Endothelial cell of umbilical vein (primary cell): Measurements from ENCODE around the gene ADARB2.

Source experiments
- JUN ChIP-seq: IDR thresholded peaks from 2 replicates; pipeline ENCODE4 v1.6.1; 2011; ENCODE audit warnings: borderline replicate concordance, low read depth; ENCODE audit not compliant: insufficient read length, insufficient read depth
- POLR2A ChIP-seq: IDR thresholded peaks from 2 replicates; pipeline ENCODE4 v1.6.1; 2012; ENCODE audit warnings: low read depth, mild to moderate bottlenecking, control low read depth, low read length
- POLR2AphosphoS5 ChIP-seq: IDR thresholded peaks from 2 replicates; pipeline ENCODE4 v1.6.1; 2012; ENCODE audit warnings: low read depth, mild to moderate bottlenecking, control low read depth, low read length, moderate library complexity; ENCODE audit not compliant: insufficient read depth
- TF ChIP-seq, protein P1 (sequence below), 2 donors: IDR thresholded peaks; 1 replicate in 1 of 2; 2 replicates in 1 of 2; pipeline ENCODE4 v1.5.1; 2011; ENCODE audit warnings: low read length in 2 of 2, mild to moderate bottlenecking in 2 of 2, moderate library complexity in 2 of 2, control low read depth in 1 of 2, inconsistent platforms in 1 of 2, low read depth in 1 of 2; ENCODE audit not compliant: insufficient read depth in 1 of 2; ENCODE audit errors: extremely low read depth in 1 of 2

DNA sequence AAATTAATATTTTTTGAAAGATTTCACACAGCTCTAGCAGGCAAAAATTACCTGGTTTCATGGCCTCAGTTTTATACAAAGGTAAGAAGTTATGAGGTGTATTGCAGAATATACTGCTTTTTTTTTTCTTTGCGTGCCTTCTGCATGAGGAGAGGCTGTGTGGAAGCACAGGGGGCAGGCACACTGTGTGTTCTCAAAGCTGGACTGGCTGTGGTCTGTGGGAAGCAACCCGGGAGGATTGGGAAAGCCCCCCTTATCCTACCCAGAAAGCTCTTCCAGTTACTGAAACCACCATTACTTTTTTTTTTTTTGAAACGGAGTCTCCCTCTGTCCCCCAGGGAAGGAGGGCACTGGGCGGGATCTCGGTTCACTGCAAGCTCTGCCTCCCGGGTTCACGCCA, 25.0 kb downstream of the ADARB2 start:
- TF ChIP-seq, protein P1, sequence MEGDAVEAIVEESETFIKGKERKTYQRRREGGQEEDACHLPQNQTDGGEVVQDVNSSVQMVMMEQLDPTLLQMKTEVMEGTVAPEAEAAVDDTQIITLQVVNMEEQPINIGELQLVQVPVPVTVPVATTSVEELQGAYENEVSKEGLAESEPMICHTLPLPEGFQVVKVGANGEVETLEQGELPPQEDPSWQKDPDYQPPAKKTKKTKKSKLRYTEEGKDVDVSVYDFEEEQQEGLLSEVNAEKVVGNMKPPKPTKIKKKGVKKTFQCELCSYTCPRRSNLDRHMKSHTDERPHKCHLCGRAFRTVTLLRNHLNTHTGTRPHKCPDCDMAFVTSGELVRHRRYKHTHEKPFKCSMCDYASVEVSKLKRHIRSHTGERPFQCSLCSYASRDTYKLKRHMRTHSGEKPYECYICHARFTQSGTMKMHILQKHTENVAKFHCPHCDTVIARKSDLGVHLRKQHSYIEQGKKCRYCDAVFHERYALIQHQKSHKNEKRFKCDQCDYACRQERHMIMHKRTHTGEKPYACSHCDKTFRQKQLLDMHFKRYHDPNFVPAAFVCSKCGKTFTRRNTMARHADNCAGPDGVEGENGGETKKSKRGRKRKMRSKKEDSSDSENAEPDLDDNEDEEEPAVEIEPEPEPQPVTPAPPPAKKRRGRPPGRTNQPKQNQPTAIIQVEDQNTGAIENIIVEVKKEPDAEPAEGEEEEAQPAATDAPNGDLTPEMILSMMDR (IDR thresholded peaks at IDR 0.05; ENCODE audit: extremely low read depth in 1 of 2, insufficient read depth in 1 of 2, low read depth in 1 of 2, low read length in 2 of 2): no peak
- no peak for TF ChIP-seq POLR2A
- no peak for TF ChIP-seq JUN
- TF ChIP-seq POLR2AphosphoS5: no peak
